GM12801 (cell line): Measurements from ENCODE around the gene FOXI2.

Experiments
- CTCF ChIP-seq: IDR thresholded peaks from one replicate; pipeline ENCODE4 v1.5.1; 2011; ENCODE audit warnings: control low read depth; ENCODE audit not compliant: insufficient read length; ENCODE audit errors: extremely low read depth

FOXI2 gene

DNA sequence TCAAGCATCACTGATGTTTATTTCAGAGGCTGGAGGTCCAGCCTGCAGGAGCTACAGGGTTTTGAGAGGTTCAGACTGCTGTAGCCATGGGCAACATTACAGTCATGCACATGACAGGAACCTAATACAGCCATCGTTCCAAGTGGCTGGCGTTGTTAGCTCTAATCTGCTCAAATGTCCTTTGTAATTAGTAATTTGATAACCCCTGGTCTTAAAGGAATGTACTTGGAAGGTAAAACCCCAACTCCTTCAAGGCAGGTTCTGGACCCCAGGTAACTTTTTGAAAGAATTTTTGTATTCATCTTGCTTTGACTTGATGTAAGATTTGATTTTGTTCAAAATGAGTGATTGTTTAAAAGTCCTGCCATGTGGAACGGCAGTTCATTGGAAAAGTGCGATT is 34.7 kb upstream of the FOXI2 start:
- TF ChIP-seq CTCF, result no peak

DNA sequence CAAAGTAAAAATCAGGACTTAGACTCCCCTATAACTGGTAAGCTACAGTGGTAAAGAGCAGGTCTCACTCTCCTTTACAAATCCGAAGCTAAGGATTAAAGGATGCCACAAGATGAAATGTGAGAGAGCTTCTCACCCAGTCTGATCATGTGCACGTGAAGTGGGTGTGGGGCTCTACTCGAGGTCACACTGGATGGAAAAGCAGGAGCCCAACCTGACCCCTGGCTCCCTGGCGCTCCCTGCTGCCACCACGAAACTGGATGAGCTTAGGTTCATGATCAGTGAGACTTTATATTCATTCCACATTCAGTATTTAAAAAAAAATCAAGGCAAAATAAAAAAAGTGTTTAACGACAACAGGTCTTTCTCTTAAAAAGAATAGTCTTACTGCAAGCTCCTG is 21.7 kb upstream of the FOXI2 start:
- no peak for TF ChIP-seq CTCF

DNA sequence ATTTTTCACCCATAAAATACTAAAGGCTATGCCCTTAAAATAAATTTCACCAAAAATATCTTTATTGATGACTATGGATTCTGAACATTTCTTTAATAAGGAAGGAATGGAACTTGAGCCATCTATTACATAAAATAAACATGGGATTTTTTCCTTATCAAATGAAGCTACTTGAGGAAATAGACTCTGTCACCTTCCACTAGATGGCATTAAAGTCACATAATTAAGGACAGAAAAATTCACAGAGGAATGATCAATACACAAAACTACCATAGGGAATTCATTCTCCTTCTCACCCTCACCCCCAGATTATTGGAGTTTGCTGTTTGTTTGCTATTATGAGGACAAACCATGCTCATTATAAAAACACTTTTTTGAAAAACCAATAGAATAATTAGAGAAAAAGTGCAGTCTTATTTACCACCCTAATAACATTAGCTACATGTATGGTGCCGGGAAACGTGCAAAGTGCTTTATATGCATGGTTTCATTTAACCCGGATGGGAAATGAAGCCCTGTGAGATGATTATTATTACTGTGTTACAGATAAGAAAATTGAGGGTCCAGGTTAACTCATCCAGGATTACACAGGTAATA is 21.1 kb upstream of the FOXI2 start:
- TF ChIP-seq CTCF, result no peak

DNA sequence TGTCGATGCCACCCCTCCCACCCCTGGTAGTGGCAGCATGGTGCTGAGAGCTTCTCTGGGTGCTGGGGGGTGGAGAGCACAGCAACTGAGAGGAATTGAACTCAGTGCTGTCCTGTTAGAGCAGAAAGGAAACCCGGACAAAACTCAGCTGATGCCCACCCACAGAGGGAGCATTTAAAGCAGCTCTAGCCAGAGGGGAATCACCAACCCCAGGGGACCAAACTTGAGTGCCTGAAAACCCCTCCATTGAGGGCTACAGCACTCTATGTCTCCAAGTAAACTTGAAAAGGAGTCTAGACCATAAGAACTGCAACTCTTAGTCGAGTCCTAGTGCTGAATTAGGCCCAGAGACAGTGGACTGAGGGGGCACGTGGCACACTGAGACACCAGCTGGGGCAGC is 16.8 kb upstream of the FOXI2 start:
- TF ChIP-seq CTCF, result no peak

DNA sequence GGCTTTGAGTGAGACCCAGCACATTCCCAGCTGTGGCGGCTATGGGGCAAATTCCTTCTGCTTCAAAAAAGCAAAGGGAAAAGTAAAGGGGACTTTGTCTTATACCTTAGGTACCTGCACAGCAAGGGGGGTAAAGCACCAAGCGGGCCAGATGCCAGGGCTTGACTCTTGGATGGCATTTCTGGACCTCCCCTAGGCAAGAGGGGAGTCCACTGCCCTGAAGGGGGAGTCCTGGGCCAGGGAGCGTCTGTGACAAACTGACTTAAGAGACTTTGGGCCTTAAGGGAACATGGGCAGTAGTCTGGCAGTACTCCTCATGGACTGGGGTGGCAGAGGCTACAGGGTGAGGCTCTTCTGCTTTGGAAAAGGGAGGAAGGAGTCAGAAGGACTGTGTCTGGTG is 16.1 kb upstream of the FOXI2 start:
- TF ChIP-seq CTCF, result no peak

DNA sequence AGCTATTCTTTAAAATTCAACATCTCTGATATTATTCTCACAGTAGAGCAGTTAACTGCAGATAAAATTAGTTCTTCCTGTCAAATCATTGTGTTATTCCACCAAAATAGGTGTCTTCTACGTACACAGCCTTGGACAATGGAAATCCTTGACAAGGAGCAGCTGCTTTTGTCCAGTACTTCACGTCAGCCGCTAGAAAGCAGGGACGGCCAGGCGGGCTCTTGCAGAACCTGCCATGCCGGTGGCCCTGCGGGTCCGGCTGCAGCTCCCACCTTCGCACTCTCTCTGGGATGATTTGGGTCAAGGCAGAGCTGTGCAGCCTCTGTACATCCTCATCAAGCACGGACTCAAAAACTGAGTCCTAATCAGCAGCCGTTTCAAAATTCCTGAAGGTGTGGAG is 2.2 kb upstream of the FOXI2 start:
- no peak for TF ChIP-seq CTCF

- no peak for TF ChIP-seq CTCF
Observed at GRCh38 chr10:127735156-127735555, 1.8 kb upstream of the FOXI2 start.

DNA sequence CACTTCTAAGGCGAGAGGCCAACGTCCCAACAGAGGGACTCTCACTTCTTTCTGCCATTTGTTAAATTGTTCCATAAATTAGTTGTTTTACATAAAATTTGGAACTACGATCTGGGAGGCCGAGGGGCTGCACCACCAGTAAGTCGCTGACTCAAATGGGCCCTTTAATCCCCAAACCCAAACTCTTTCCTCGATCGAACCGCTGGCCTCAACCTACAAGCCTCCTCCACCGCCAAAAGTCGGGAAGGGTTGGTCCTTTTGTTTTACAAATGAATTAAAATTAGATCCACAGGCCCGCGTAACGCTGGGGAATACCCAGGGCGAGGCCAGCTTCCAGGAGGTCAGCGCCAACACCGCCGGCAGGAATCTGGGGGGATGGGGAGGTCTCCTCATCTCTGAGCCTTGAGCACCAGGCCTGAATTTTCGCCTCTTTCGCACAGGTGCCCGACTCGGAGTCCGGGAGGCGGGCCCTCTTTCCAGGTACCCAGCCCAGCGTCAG is 1.2 kb upstream of the FOXI2 start:
- no peak for TF ChIP-seq CTCF
